ENCODE data around the gene OR51B6.
A peak's percentile ranks its signal among the peaks of the same experiment; 100 is the strongest.

OR51B6 gene

GRCh38 chr11:5384335-5384734, 33.0 kb downstream of the OR51B6 start:
- no peak for TF ChIP-seq CTCF (IDR thresholded peaks at IDR 0.05; ENCODE audit: low read depth, low read length, missing control alignments)
- H3K4me3 ChIP-seq (ENCODE audit: low read depth, low read length), result no peak overlapping the region
- no peak for DNase-seq (ENCODE audit: low read depth)

- peak; percentile 20 for TF ChIP-seq CTCF (IDR thresholded peaks at IDR 0.05; ENCODE audit: low read depth, low read length, missing control alignments)
- no peak overlapping the region for H3K4me3 ChIP-seq (ENCODE audit: low read depth, low read length)
- no peak for DNase-seq (ENCODE audit: low read depth)
Observed at GRCh38 chr11:5390210-5390609, 38.9 kb downstream of the OR51B6 start.

GRCh38 chr11:5394091-5394490, 42.8 kb downstream of the OR51B6 start:
- H3K4me3 ChIP-seq (ENCODE audit: low read depth, low read length), result no peak overlapping the region
- no peak for TF ChIP-seq CTCF (IDR thresholded peaks at IDR 0.05; ENCODE audit: low read depth, low read length, missing control alignments)
- no peak for DNase-seq (ENCODE audit: low read depth)

GRCh38 chr11:5398936-5399335, 47.6 kb downstream of the OR51B6 start:
- TF ChIP-seq CTCF (IDR thresholded peaks at IDR 0.05; ENCODE audit: low read depth, low read length, missing control alignments), result no peak
- no peak for DNase-seq (ENCODE audit: low read depth)
- H3K4me3 ChIP-seq (ENCODE audit: low read depth, low read length), result no peak overlapping the region

Data from GM12864 (cell line).